GM19328 (cell line): ENCODE data around the gene CACNA1G.

Source experiments
- ATAC-seq: cut with Tn5 transposase; IDR thresholded peaks from one replicate; pipeline ENCODE4 v1.9.1; 2021; ENCODE audit warnings: mild to moderate bottlenecking, moderate library complexity; ENCODE audit not compliant: unreplicated experiment

CACNA1G gene

GRCh38 chr17:50560185-50560824, at the start of gene CACNA1G:
TSS of gene CACNA1G (plus strand) at chr17:50560715. CDS start at chr17:50561460, 745 bp downstream.
- peak; percentile 87 for ATAC-seq

- peak; percentile 53 for ATAC-seq
These were observed 49.5 kb upstream of the CACNA1G start for GRCh38 chr17:50511058-50511457.

- no peak for ATAC-seq
These were observed 47.0 kb upstream of the CACNA1G start for GRCh38 chr17:50513495-50513894.

GRCh38 chr17:50514388-50514787, 46.1 kb upstream of the CACNA1G start:
- no peak for ATAC-seq

DNA sequence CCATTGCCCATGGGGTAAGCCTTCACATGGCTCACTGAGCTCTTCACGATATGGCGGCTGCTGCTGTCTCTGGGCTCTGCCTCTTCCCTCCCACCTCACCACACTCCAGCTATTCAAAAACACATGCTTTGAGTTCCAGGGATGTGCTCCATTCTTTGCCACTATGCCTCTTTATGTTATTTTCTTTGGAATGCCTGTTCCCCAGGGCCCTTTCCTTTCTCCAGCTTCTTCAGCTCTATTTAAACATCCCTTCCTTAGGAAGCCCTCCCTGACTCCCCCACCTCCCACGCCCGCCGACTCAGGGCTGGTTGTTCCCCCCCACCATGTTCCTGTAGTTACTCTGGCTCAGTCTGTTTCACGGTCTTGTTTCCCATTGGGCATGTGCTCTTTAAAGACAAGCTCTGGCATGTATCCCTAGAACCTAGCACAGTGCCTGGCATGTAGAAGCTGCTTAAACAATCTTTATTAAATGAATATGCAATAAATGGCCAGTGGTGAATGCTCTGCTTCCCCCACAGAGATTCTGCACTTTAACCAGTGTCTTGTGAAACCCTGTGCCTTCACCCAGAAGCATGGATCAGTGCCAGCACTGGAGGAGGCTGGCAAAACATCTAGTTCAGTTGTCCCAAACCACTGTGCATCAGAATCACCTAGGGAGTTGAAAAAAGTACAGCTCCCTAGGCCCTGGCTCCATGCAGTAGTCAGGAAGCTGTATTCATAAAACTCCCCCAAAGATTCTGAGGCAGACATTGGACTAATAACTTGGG, 45.4 kb upstream of the CACNA1G start:
- ATAC-seq: no peak

GRCh38 chr17:50517011-50517410, 43.5 kb upstream of the CACNA1G start:
- no peak for ATAC-seq

GRCh38 chr17:50517504-50518383, 42.8 kb upstream of the CACNA1G start:
- no peak for ATAC-seq

DNA sequence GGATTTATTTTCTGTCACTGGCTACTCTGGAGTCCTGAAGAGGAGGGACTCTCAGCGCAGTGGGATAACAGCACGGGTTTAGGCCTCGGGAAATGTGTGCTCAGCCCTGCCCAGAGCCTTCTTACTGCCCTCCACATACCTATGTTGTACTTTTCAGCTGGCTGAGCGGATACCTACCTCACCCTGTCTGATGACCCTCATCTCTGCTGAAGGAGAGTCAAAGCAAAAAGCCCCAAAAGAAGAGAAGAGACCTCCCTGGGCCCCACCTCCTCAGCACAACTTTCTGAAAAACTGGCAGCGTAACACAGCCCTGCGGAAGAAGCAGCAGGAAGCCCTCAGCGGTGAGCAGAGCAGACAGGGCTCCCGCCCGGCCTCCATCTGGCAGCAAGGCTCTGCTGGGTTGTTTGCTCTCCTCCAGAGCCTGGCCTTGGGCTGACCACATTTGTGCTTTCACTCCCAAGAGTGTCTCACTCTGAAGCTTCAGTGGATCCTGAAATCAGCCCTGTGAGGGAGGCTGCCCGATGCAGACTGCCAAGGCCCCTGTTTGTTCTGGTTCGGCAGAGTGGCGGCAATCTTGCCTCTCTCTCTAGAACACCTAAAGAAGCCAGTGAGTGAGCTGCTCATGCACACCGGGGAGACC, 42.0 kb upstream of the CACNA1G start:
- ATAC-seq: no peak

- no peak for ATAC-seq
These were observed 41.2 kb upstream of the CACNA1G start for GRCh38 chr17:50519141-50519834.

- no peak for ATAC-seq
These were observed 40.0 kb upstream of the CACNA1G start for GRCh38 chr17:50520483-50520882.

- ATAC-seq: no peak
These were observed 39.0 kb upstream of the CACNA1G start for GRCh38 chr17:50521514-50521913.

GRCh38 chr17:50522766-50523165, 37.7 kb upstream of the CACNA1G start:
- ATAC-seq: no peak

- no peak for ATAC-seq
These were observed 37.3 kb upstream of the CACNA1G start for GRCh38 chr17:50523208-50523607.

GRCh38 chr17:50524838-50525237, 35.7 kb upstream of the CACNA1G start:
- no peak for ATAC-seq

DNA sequence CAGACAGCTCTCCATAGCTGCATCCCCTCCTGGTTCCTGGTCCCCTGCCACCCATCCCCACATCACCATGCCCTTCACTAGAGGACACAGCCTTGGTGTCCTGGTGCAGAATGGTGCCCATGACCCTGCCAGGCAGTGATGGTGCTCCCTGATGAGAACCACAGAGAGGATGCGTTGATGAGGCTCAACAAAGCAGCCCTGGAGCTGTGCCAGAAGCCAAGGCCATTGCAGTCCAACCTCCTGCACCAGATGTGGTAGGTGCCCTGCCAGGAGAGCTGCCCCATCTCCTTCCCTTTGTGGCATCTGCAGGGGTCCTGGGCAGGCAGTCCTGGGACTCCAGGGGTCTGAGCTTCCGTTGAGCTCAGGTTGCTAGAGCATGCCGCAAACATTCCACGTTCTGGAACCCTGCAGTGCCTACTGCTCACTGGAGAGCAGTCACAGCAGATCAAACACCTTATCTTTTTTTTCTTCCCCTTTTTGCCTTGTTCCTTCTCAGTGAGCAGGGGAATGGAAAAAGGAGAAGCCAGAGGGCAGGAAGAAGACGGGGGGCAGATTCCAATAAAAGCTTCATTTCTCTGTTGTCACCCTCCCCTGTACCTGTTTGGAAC, 33.3 kb upstream of the CACNA1G start:
- ATAC-seq: no peak

GRCh38 chr17:50527949-50528474, 32.5 kb upstream of the CACNA1G start:
- no peak for ATAC-seq

DNA sequence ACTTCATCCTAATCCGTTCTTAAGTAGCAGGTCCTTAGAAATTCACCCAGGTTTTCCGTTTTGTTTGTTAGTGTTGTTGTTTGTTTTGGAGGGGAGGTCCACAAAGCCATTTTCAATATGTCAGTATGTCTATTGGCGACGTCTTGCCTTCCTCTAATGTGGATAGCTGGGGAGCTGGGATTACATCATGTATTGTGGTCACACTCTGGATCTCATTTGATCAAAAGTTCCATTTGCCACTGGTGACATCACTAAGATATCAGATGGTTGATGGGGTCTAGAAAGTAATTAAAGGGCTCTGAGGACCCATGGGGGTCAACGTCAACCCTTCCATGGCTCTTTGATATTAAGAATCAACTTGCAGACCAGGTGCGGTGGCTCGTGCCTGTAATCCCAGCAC, 30.7 kb upstream of the CACNA1G start:
- ATAC-seq: no peak

- no peak for ATAC-seq
These were observed 29.0 kb upstream of the CACNA1G start for GRCh38 chr17:50531428-50532025.

DNA sequence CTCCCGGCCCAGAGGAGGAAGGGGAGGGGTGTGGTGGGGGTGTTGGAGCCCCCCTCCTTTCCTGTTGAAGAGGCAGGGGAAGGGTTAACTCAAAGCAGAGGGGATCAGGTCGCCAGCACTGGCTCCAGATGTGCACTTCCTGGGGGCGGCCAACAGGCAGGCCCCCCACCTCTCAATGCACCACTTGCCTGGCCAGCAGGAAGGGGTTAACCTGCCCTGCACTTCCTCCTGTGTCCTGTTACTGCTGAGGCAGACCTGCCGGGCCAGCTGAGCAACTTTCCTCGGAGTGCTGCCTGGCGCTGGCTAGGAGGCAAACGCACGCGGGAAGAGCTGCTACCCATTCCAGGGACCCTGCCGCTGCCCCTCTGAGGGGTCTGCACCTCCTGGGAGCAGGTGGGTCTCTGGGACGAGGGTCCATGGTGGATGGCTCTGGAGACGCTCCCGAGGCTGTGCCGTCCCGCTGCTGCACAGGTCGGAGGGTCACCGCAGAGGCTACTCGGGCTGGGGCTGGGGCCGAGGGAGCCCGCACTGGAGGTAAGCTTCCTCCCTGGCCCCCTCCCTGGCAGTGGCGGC, 28.0 kb upstream of the CACNA1G start, which contains the start of gene EPN3:
Gene EPN3, plus strand, starts transcription at position 284 of the 573 bp plus-strand sequence. CDS start 3,822 bp downstream, outside the sequence.
- ATAC-seq: no peak
